Skin epidermis (tissue), 12 donors: ENCODE results near the gene DHX34.
A peak's percentile ranks its signal among the peaks of the same experiment; 100 is the strongest.
"Not testable (repeated sequence)": the region's sequence is repeated elsewhere in the genome, so short reads cannot be mapped to it uniquely, and the experiment has no call there.

Source experiments
- H3K27ac ChIP-seq, 21 experiments: fragments of 200-600 bp; sonication (generic) in 11 of 21; one replicate each; pipeline ENCODE4 v1.5.0; 2020; ENCODE audit warnings: mild to moderate bottlenecking in 3 of 21, inconsistent platforms in 2 of 21, moderate library complexity in 2 of 21
- H3K4me3 ChIP-seq, 7 experiments: fragments of 200-600 bp; sonication (generic) in 2 of 7; one replicate each; pipeline ENCODE4 v1.5.0; 2020; ENCODE audit warnings: inconsistent platforms in 2 of 7, mild to moderate bottlenecking in 2 of 7, moderate library complexity in 1 of 7

Gene DHX34

GRCh38 chr19:47380559-47380958, 31.4 kb downstream of the DHX34 start:
- no peak overlapping the region for H3K4me3 ChIP-seq
- H3K27ac ChIP-seq, result no peak overlapping the region

- no peak overlapping the region for H3K4me3 ChIP-seq
- peak overlapping the region in 3 of 21 experiments; percentile 1 to 25 (median 19) for H3K27ac ChIP-seq
Measured at GRCh38 chr19:47381121-47381520, 32.0 kb downstream of the DHX34 start.

- Histone ChIP-seq H3K27ac (peak overlapping the region in 4 of 21 experiments; percentile 1 to 37 (median 22)), H3K4me3 (no peak overlapping the region)
Measured at GRCh38 chr19:47381653-47382279, 32.7 kb downstream of the DHX34 start.

GRCh38 chr19:47383890-47384289, 34.8 kb downstream of the DHX34 start:
- H3K27ac ChIP-seq, result peak overlapping the region in 1 of 21 experiments; percentile 31
- not testable (repeated sequence) for H3K4me3 ChIP-seq

- not testable (repeated sequence) for H3K27ac ChIP-seq, H3K4me3 ChIP-seq
Measured at GRCh38 chr19:47384533-47384932, 35.4 kb downstream of the DHX34 start.

GRCh38 chr19:47386582-47386981, 37.5 kb downstream of the DHX34 start:
- not testable (repeated sequence) for H3K27ac ChIP-seq, H3K4me3 ChIP-seq

- H3K4me3 ChIP-seq, H3K27ac ChIP-seq: not testable (repeated sequence)
Measured at GRCh38 chr19:47387623-47388022, 38.5 kb downstream of the DHX34 start.

- H3K4me3 ChIP-seq, result not testable (repeated sequence)
- H3K27ac ChIP-seq, result peak overlapping the region in 4 of 21 experiments; percentile 9 to 50 (median 36)
Measured at GRCh38 chr19:47388721-47389120, 39.6 kb downstream of the DHX34 start.

GRCh38 chr19:47389150-47389556, 40.0 kb downstream of the DHX34 start:
- Histone ChIP-seq H3K27ac (peak overlapping the region in 3 of 21 experiments; percentile 9 to 50 (median 35)), H3K4me3 (no peak overlapping the region)

- H3K4me3 ChIP-seq, result no peak overlapping the region
- H3K27ac ChIP-seq, result peak overlapping the region in 1 of 21 experiments; percentile 18
Measured at GRCh38 chr19:47390533-47391488, 41.7 kb downstream of the DHX34 start.

- Histone ChIP-seq H3K4me3 (no peak overlapping the region), H3K27ac (no peak overlapping the region)
Measured at GRCh38 chr19:47391510-47392223, 42.6 kb downstream of the DHX34 start.

- H3K27ac ChIP-seq, result no peak overlapping the region
- H3K4me3 ChIP-seq, result no peak overlapping the region
Measured at GRCh38 chr19:47398707-47399597, 49.8 kb downstream of the DHX34 start.

GRCh38 chr19:47402504-47402903, 53.4 kb downstream of the DHX34 start:
- no peak overlapping the region for H3K4me3 ChIP-seq

GRCh38 chr19:47404334-47405196, 55.5 kb downstream of the DHX34 start:
- Histone ChIP-seq H3K27ac (no peak overlapping the region), H3K4me3 (no peak overlapping the region)

More at GRCh38 chr19:47402504-47402903, 53.4 kb downstream of the DHX34 start:
- no peak overlapping the region for H3K27ac ChIP-seq

GRCh38 chr19:47405197-47405550, 56.1 kb downstream of the DHX34 start:
- no peak overlapping the region for H3K4me3 ChIP-seq
- H3K27ac ChIP-seq, result no peak overlapping the region

GRCh38 chr19:47405854-47406417, 56.8 kb downstream of the DHX34 start:
- Histone ChIP-seq H3K4me3 (no peak overlapping the region), H3K27ac (no peak overlapping the region)

- H3K27ac ChIP-seq, result no peak overlapping the region
- no peak overlapping the region for H3K4me3 ChIP-seq
Measured at GRCh38 chr19:47406711-47407416, 57.7 kb downstream of the DHX34 start.

GRCh38 chr19:47407417-47407774, 58.3 kb downstream of the DHX34 start:
- H3K27ac ChIP-seq, result no peak overlapping the region
- H3K4me3 ChIP-seq, result no peak overlapping the region
